A549 treated with CORT108297 at 1 μM for 4 hours (cell line): Measurements from ENCODE around the gene C20orf96. TPM values are rescaled to one million over a fixed set of nuclear protein-coding genes. Genes with fewer than 3 reads are reported as not detected.

Experiments
- total RNA-seq: library from RNA; stranded (reverse); fragments of 200-300 nt; extraction: Qiagen RNA extraction; gene quantifications from 5 replicates; pipeline ENCODE4 v1.2.3, GENCODE V29; 2022

Gene C20orf96
- total RNA-seq, result 10.4 to 11.9 TPM (median 11.2 TPM) in 5 replicates

GRCh38 chr20:290084-290831 is at the start of gene C20orf96:
C20orf96 (minus strand) TSS chr20:290750; CDS start chr20:290610, 140 bp downstream.

DNA sequence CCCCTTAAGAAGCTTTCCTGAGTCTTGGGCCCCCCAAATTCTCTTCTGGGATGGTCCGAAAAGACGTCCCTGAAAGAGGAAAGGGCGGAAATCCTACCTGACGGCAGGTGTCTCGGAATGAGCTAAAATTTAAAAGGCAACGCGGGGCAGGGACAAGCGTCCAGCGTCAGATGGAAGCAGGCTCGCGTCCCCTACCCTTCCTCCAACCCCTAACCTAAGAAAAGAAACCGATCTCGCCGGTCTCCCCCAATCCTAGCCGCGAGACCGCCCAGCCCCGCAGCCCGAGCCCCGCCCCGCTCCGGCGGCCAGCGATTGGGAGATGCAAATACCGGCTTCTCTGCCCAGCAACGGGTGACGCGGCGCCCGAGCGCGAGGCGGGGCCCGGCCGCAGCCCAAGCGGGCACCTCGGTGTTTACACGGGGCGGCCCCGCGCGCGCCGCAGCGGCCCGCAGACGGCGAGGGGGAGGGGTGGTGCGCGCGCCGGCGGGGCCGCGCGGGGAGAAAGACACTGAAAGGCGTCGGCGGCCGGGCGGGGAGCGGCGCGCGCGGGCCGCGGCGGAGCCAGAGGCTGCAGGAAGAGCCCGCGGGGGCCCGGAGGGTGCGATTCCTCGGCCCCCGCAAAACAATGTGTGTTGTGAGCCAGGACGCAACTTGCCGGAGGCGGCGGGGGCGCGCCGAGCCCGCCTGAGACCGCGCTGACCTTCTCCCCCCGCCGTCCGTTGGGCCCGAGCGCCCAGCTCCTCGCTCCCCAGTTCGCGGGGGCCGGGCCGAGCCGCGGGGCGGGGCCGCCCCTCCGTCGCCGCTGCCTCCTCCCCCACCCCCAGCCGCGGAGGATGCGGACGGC is 34.7 kb upstream of the C20orf96 start, which contains the start of gene SOX12:
SOX12 (plus strand) TSS at position 508 of the 844 bp plus-strand sequence. CDS start 373 bp downstream, outside the sequence.

DNA sequence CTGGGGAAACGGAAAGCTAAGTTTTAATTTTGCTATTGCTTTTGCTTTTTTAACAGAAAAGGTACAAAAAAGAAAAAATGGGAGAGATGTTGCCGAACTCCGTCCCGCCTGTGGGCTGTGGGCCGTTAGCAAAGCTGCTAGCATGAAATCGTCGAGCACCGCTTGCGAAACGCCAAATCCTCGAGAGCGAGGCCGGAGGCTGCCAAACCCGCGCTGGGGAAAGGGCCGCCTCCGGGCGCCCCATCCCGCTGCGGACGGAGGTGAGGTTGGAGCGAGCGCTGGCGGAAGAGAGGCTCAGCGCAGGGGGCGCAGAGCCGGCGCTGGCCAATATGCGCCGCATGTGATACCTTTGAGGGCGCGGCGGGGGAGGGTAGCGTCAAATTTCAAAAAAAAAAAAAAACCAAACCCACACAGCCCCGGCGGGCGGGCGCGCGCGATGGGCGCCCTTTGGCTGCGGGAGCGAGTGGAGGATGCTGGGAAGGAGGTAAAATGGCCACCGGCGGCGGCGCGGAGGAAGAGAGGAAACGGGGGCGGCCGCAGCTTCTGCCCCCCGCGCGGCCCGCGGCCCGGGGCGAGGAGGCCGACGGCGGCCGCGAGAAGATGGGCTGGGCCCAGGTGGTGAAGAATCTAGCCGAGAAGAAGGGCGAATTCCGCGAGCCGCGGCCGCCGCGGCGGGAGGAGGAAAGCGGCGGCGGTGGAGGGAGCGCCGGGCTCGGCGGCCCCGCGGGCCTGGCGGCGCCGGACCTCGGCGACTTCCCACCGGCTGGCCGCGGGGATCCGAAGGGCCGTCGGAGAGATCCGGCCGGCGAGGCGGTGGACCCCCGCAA is 6.8 kb upstream of the C20orf96 start, which contains the start of gene ZCCHC3:
ZCCHC3 (plus strand) TSS at position 473 of the 827 bp plus-strand sequence; CDS start at position 490, 17 bp downstream.

GRCh38 chr20:257419-257818 is 33.1 kb downstream of the C20orf96 start, which contains the start of gene DEFB132:
DEFB132 (plus strand) TSS chr20:257724; CDS start chr20:257779, 55 bp downstream.

GRCh38 chr20:226958-227357 is 63.6 kb downstream of the C20orf96 start, which contains the start of gene DEFB129:
DEFB129 (plus strand) TSS chr20:227258; CDS start chr20:227289, 31 bp downstream.

Other genes starting within 250 kb of the C20orf96 start
- gene DEFB125, start 203.1 kb downstream of the C20orf96 start, total RNA-seq, result not detected in 5 replicates
- gene DEFB126, start 148.2 kb downstream of the C20orf96 start, total RNA-seq, result not detected in 5 replicates
- not detected in 5 replicates for gene DEFB127, start 133.3 kb downstream of the C20orf96 start, total RNA-seq
- not detected in 5 replicates for gene DEFB128, start 101.0 kb downstream of the C20orf96 start, total RNA-seq
- not detected in 5 replicates for gene DEFB129, start 63.5 kb downstream of the C20orf96 start, total RNA-seq
- gene DEFB132, start 33.0 kb downstream of the C20orf96 start, total RNA-seq, result not detected in 5 replicates
- gene ZCCHC3, start 6.8 kb upstream of the C20orf96 start, total RNA-seq, result 16.6 to 23.7 TPM (median 20.4 TPM) in 5 replicates
- 18.4 to 29.9 TPM (median 29.6 TPM) in 5 replicates for gene SOX12, start 34.8 kb upstream of the C20orf96 start, total RNA-seq
- gene NRSN2, start 56.4 kb upstream of the C20orf96 start, total RNA-seq, result 50.4 to 69.1 TPM (median 64.2 TPM) in 5 replicates
- 43.0 to 53.8 TPM (median 50.7 TPM) in 5 replicates for gene TRIB3, start 90.0 kb upstream of the C20orf96 start, total RNA-seq
- 106 to 148 TPM (median 146 TPM) in 5 replicates for gene RBCK1, start 117.5 kb upstream of the C20orf96 start, total RNA-seq
- 31.9 to 35.5 TPM (median 33.0 TPM) in 5 replicates for gene TBC1D20, start 171.8 kb upstream of the C20orf96 start, total RNA-seq